Endothelial cell of umbilical vein (primary cell): Measurements from ENCODE around the gene PNLIPRP2. TPM values are rescaled to one million over a fixed set of nuclear protein-coding genes. Genes with fewer than 3 reads are reported as not detected.

Source experiments
- BruUV-seq: library from RNA; stranded (reverse); fragments of 400-500 nt; replicated peaks from 2 replicates; lab custom pipeline; 2021; lab: Mats Ljungman, UMichigan
- CTCF ChIA-PET: fragments of 300-600, 350-600 bp; sonication (Branson Sonifier 250); formaldehyde crosslinking; loops from one replicate; lab custom pipeline; 2021; ENCODE audit warnings: antibody characterized with exemption, inconsistent platforms; lab: Charles Lee
- POLR2A ChIA-PET: fragments of 300-600, 350-600 bp; sonication (Branson Sonifier 250); formaldehyde crosslinking; loops from one replicate; lab custom pipeline; 2021; ENCODE audit warnings: antibody characterized with exemption, inconsistent platforms; lab: Charles Lee
- DNase-seq: peaks from one replicate; pipeline ENCODE4 v3.0.0-alpha.2; 2011; ENCODE audit warnings: low read depth, low spot score
- FAIRE-seq: peaks from 2 replicates; lab custom pipeline; 2011; peaks lifted over from hg19 to GRCh38; lab: Jason Lieb, UNC
- H2AFZ ChIP-seq: 2 replicates; pipeline ENCODE4 v1.6.0; 2012; ENCODE audit warnings: low read depth, low read length, control low read depth, inconsistent platforms
- H3K27ac ChIP-seq: 2 replicates; pipeline ENCODE4 v1.5.1; 2011; ENCODE audit warnings: low read depth, mild to moderate bottlenecking, control low read depth, low read length, moderate library complexity; ENCODE audit not compliant: insufficient read depth
- H3K27me3 ChIP-seq, 2 experiments: 2 replicates each; pipeline versions ENCODE4 v1.6.0 to v1.6.1; 2011; ENCODE audit warnings: low read length in 2 of 2, mixed read lengths in 1 of 2; ENCODE audit not compliant: control insufficient read depth in 2 of 2, insufficient read depth in 2 of 2
- H3K36me3 ChIP-seq, 2 experiments: 2 replicates in 1 of 2; 3 replicates in 1 of 2; pipeline ENCODE4 v1.5.1; 2011; ENCODE audit warnings: low read length in 2 of 2, mild to moderate bottlenecking in 1 of 2, moderate library complexity in 1 of 2; ENCODE audit not compliant: control insufficient read depth in 2 of 2, insufficient read depth in 2 of 2; ENCODE audit errors: extremely low read depth in 1 of 2
- H3K4me1 ChIP-seq: 3 replicates; pipeline ENCODE4 v1.5.1; 2011; ENCODE audit warnings: mild to moderate bottlenecking, low read length; ENCODE audit not compliant: control insufficient read depth, insufficient read depth; ENCODE audit errors: extremely low read depth
- H3K4me2 ChIP-seq: 2 replicates; pipeline ENCODE4 v1.6.1; 2011; ENCODE audit warnings: low read length, control low read depth, mixed read lengths; ENCODE audit not compliant: insufficient read depth
- H3K4me3 ChIP-seq, 3 experiments: fragments of 200-600 bp in 1 of 3; sonication (generic), shearing (Covaris generic) in 1 of 3; replicated peaks in 1 of 3; 2 replicates each; pipeline ENCODE4 v1.5.1; 2011 to 2016; ENCODE audit warnings: control low read depth in 3 of 3, low read length in 3 of 3, mild to moderate bottlenecking in 2 of 3, inconsistent platforms in 1 of 3, low read depth in 1 of 3, moderate library complexity in 1 of 3; ENCODE audit not compliant: insufficient read depth in 1 of 3
- H3K79me2 ChIP-seq: 2 replicates; pipeline ENCODE4 v1.6.0; 2012; ENCODE audit warnings: low read length, inconsistent platforms; ENCODE audit not compliant: control insufficient read depth, insufficient read depth
- H3K9ac ChIP-seq: replicated peaks from 2 replicates; pipeline ENCODE3; 2011; ENCODE audit warnings: low read length, control low read depth; ENCODE audit not compliant: insufficient read depth; ENCODE audit errors: extremely low read depth
- H3K9me1 ChIP-seq: replicated peaks from 3 replicates; pipeline ENCODE4 v1.6.0; 2011; ENCODE audit warnings: mild to moderate bottlenecking, low read length; ENCODE audit not compliant: control insufficient read depth, insufficient read depth; ENCODE audit errors: extremely low read depth
- H3K9me3 ChIP-seq: replicated peaks from 2 replicates; pipeline ENCODE4 v1.5.1; 2012; ENCODE audit warnings: low read length, inconsistent platforms; ENCODE audit not compliant: control insufficient read depth, insufficient read depth
- H4K20me1 ChIP-seq: replicated peaks from 2 replicates; pipeline ENCODE3; 2011; ENCODE audit warnings: mild to moderate bottlenecking, low read length; ENCODE audit not compliant: control insufficient read depth, insufficient read depth; ENCODE audit errors: extremely low read depth
- EZH2 ChIP-seq: IDR thresholded peaks from 2 replicates; pipeline ENCODE4 v1.6.1; 2012; ENCODE audit warnings: borderline replicate concordance, low read depth, mild to moderate bottlenecking, moderate library complexity, low read length, inconsistent platforms; ENCODE audit not compliant: severe bottlenecking
- FOS ChIP-seq: IDR thresholded peaks from 2 replicates; pipeline ENCODE4 v1.6.1; 2011; ENCODE audit warnings: mild to moderate bottlenecking, low read length, moderate library complexity, borderline replicate concordance; ENCODE audit not compliant: insufficient read depth
- GATA2 ChIP-seq: IDR thresholded peaks from 2 replicates; pipeline ENCODE4 v1.7.0; 2011; ENCODE audit warnings: low read depth, mild to moderate bottlenecking, moderate library complexity, mixed read lengths, low read length; ENCODE audit not compliant: insufficient read length, insufficient read depth
- JUN ChIP-seq: IDR thresholded peaks from 2 replicates; pipeline ENCODE4 v1.6.1; 2011; ENCODE audit warnings: borderline replicate concordance, low read depth; ENCODE audit not compliant: insufficient read length, insufficient read depth
- MYC ChIP-seq: IDR thresholded peaks from one replicate; pipeline ENCODE4 v1.6.1; 2011; ENCODE audit warnings: mild to moderate bottlenecking, low read depth, low read length
- POLR2A ChIP-seq: IDR thresholded peaks from 2 replicates; pipeline ENCODE4 v1.6.1; 2012; ENCODE audit warnings: low read depth, mild to moderate bottlenecking, control low read depth, low read length
- POLR2AphosphoS5 ChIP-seq: IDR thresholded peaks from 2 replicates; pipeline ENCODE4 v1.6.1; 2012; ENCODE audit warnings: low read depth, mild to moderate bottlenecking, control low read depth, low read length, moderate library complexity; ENCODE audit not compliant: insufficient read depth
- dilution Hi-C: fragments of 300-500 bp; cut with MboI; formaldehyde crosslinking; loops from one replicate; pipeline ENCODE4 v1.15.0; 2019; ENCODE audit warnings: low sequenced_read_pairs; ENCODE audit not compliant: extremely low pct_ligation_motif_present
- intact Hi-C: fragments of 100-400 bp; cut with micrococcal nuclease; formaldehyde crosslinking; loops from one replicate; pipeline ENCODE4 v1.10.0; 2022
- polyA plus RNA-seq, 4 experiments: library from polyadenylated mRNA; depleted of rRNA in 3 of 4; stranded (reverse) in 3 of 4; unstranded in 1 of 4; fragments of >200 nt; gene quantifications; 2 replicates each; pipeline versions ENCODE4 v1.2.1 to v1.2.3, GENCODE V29; 2011 to 2012; ENCODE audit warnings: missing spikeins in 1 of 4
- total RNA-seq: library from RNA; stranded (reverse); gene quantifications from 2 replicates; pipeline ENCODE4 v1.2.3, GENCODE V29; 2021
- TF ChIP-seq, protein P1 (sequence below): IDR thresholded peaks from 2 replicates; pipeline ENCODE4 v1.6.1; 2011; ENCODE audit not compliant: insufficient read depth, insufficient read length
- TF ChIP-seq, protein P2 (sequence below), 2 donors: IDR thresholded peaks; 1 replicate in 1 of 2; 2 replicates in 1 of 2; pipeline ENCODE4 v1.5.1; 2011; ENCODE audit warnings: low read length in 2 of 2, mild to moderate bottlenecking in 2 of 2, moderate library complexity in 2 of 2, control low read depth in 1 of 2, inconsistent platforms in 1 of 2, low read depth in 1 of 2; ENCODE audit not compliant: insufficient read depth in 1 of 2; ENCODE audit errors: extremely low read depth in 1 of 2

PNLIPRP2 gene
- total and polyA plus RNA-seq, 2 donors (not counting 3 experiments of a cell fraction or from before 2014, with no cell fraction given): not detected

DNA sequence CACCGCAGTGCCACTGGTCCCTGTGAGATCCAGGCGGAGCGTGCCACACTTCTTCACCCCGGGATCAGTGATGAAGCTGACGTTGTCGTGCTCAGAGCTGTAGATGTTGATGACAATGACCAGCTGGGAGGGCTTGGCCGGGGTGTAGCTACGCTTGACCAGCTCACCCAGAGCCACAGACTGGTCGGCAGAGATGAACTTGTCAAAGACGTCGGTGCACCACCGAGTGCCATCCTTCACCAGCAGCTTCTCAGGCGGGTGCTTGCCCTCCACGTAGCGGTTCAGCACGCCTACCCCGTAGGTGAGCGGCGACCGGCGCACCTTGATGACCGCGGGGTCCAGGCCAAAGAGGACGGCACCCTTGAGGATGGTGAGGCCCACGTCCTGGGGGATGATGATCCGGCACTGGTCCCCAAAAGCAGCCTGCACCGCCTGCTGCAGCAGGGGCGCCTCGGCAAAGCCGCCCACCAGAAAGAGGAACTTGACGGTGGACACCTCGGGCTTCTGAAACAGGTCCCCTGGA lies 54.2 kb downstream of the PNLIPRP2 start:
- ChIA-PET POLR2A (no interaction called here), CTCF (interaction anchor here (1.8 kb wide), 1 partner anchor 113 kb away, joined by 6 read pairs; no protein-coding TSS in a partner anchor)
- intact Hi-C loops: no loop called here
- no peaks in the 10 kb centered on the region for H3K9me1 ChIP-seq
- no peak overlapping the region for H2AFZ ChIP-seq
- dilution Hi-C loops: no loop called here
- no peaks in the 10 kb centered on the region for H3K27me3 ChIP-seq
- FAIRE-seq: no peak
- DNase-seq: no peak
- no peak overlapping the region for H3K27ac ChIP-seq
- no peak overlapping the region for H3K4me2 ChIP-seq
- no peak overlapping the region for H3K4me3 ChIP-seq
- no peaks in the 10 kb centered on the region for H3K4me1 ChIP-seq
- H4K20me1 ChIP-seq: no peaks in the 10 kb centered on the region
- TF ChIP-seq JUN: no peak
- no peak for TF ChIP-seq MYC
- TF ChIP-seq, protein P1, sequence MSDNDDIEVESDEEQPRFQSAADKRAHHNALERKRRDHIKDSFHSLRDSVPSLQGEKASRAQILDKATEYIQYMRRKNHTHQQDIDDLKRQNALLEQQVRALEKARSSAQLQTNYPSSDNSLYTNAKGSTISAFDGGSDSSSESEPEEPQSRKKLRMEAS: no peak
- TF ChIP-seq, protein P2, sequence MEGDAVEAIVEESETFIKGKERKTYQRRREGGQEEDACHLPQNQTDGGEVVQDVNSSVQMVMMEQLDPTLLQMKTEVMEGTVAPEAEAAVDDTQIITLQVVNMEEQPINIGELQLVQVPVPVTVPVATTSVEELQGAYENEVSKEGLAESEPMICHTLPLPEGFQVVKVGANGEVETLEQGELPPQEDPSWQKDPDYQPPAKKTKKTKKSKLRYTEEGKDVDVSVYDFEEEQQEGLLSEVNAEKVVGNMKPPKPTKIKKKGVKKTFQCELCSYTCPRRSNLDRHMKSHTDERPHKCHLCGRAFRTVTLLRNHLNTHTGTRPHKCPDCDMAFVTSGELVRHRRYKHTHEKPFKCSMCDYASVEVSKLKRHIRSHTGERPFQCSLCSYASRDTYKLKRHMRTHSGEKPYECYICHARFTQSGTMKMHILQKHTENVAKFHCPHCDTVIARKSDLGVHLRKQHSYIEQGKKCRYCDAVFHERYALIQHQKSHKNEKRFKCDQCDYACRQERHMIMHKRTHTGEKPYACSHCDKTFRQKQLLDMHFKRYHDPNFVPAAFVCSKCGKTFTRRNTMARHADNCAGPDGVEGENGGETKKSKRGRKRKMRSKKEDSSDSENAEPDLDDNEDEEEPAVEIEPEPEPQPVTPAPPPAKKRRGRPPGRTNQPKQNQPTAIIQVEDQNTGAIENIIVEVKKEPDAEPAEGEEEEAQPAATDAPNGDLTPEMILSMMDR (IDR thresholded peaks at IDR 0.05; ENCODE audit: extremely low read depth in 1 of 2, insufficient read depth in 1 of 2, low read depth in 1 of 2, low read length in 2 of 2): no peak
- TF ChIP-seq POLR2AphosphoS5: no peak
- TF ChIP-seq POLR2A: no peak
- TF ChIP-seq GATA2: no peak
- TF ChIP-seq EZH2: no peak
- TF ChIP-seq FOS: no peak
- no peak overlapping the region for H3K9ac ChIP-seq
- BruUV-seq: no TSS peak
- H3K79me2 ChIP-seq: no peaks in the 10 kb centered on the region
- H3K36me3 ChIP-seq: no peaks in the 10 kb centered on the region
- no peaks in the 10 kb centered on the region for H3K9me3 ChIP-seq
